GM21390 (cell line): Measurements from ENCODE around the gene JAG2.
A peak's percentile ranks its signal among the peaks of the same experiment; 100 is the strongest.

Source experiments
- ATAC-seq: cut with Tn5 transposase; IDR thresholded peaks from one replicate; pipeline ENCODE4 v1.9.1; 2021; ENCODE audit not compliant: unreplicated experiment

Gene JAG2

DNA sequence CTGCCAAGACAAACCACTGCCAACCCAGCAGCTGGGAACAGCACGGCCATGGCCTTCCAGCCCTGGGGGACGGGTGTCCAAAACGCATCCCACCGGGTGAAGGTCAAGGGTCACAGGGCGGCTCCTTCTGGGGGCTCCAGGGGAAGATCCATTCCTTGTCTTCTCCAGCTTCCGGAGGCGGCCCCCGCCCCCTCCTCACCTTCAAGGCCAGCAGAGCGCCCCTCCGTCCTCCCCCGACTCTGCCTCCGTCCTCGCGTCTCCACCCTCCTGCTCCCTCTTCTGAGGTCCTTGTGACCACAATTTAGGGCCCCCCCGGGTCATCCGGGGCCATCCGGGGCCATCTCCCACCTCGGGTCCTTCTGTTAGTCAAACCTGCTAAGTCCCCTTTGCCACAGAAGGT, 16.4 kb upstream of the JAG2 start:
- ATAC-seq, result no peak

DNA sequence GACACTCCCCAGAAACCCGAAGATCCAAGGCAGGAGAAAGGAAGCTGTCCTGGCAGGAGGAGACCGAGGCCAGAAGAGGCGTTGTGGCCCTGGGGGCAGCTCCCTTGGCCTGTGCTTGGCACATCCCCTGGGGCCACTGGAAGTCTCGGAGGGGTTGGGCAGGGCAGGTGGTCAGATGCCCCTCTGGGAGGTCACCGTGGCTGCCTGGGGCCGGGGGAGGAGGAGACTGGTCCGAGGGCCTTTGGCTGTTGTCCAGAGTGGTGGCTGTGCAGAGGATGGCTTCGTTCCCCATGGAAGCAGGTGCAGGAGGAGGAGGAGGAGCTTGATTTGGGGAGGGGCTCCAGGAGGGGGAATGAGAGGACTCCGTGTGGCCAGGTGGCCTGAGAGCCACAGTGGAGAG, 15.9 kb upstream of the JAG2 start:
- ATAC-seq, result no peak

DNA sequence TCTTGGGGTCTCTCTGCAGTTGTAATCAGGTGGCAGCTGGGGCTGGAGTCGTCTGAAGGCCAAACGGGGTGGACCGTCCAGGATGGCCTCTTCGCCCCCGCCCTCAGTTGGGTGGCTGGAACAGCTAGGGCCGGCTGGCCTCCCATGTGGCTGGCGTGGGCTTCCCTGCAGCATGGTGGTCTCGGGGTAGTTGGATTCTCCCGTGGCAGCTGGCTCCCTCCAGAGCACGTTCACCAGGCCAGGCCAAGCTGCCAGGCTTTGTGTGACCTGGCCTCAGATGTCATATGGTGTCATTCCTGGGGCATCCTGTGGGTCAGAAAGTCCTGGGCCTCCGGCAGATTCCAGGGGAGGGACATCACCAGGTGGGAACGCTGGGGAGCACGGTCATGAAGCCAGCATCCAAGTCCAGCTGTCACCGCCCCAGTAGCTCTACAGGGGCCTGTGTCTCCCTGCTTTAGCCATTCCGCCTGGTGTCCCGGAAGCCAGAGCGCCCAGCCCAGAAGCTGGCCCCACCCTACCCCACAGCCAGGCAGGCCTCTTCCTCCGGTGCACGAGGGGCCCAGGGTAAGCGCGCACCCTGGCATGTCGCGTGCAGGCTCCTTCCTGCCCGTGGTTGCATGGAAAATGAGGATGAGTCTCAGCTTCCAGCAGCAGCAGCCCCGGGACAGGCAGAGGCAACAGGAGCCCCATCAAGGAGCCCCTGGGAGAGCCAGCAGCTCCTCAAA, 13.9 kb upstream of the JAG2 start:
- no peak for ATAC-seq

GRCh38 chr14:105181549-105182295, 13.1 kb upstream of the JAG2 start:
- no peak for ATAC-seq

DNA sequence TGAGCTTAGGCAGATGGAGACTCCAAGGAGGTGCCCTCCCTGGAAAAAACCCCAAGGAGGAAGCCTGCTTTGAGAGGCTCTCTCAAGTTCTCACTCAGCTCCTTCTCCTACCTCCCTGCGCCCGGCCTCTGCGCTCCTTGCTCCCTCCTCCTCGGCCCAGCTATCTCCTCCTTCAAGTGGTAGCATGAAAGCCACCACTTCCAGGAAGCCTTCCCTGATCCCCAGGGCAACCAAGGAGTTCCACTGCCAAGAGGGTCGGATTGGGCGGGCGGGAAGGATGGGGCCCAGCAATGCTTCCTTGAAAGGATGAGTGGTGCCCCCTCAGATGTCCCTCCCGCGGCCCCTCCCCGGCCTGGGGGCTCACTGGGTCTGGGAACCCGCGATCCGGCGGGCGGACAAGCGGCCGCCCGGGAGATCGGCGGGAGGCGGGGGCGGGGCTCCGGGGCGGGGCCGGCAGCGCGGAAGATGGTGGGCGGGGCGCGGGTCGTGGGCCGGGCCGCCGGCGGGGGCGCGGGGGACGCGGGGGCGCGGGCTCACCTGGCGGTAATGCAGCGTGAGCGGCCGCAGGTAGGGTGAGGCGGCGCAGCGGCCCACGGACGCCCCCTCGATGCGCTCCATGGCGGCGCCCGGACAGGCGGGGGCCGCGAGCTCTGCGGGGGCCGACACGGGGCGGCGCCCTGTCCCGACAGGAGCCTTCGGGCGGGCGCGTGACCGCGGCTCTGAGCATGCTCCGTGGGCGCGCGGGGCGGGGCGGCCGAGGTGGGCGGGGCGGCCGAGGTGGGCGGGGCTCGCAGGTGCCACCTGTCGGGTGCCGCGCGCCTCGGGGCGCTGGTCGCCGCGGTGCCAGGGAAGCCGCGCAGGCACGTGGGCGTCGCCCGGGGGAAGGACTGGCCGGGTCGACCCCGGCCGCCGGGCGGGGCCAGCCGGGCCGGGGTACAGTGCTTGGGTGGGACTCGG, 12.3 kb upstream of the JAG2 start, which contains the start of gene NUDT14:
TSS of gene NUDT14 (minus strand) at position 721 of the 957 bp plus-strand sequence. CDS start at position 618, 103 bp downstream.
- peak; percentile 59 for ATAC-seq

DNA sequence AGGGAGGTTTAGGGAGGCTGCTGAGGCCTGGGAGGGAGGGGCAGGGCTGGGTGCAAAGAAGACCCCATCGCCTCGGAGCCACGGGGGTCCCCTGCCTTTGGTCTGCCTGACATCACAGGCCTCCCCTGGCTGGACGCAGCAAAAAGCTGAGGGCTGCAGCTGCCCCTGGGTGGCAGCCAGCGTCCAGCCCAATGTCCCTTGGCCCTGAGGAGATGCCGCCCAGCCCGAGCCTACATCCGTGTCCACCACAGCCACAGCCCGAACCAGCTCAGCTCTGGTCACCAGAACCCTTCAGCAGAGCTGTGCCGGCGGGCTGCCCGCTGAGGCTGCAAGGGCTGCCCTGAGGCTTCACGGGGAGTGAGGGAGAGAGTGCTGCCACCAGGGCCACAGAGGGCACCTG, 10.6 kb upstream of the JAG2 start:
- ATAC-seq, result no peak

- ATAC-seq, result no peak
Observed at GRCh38 chr14:105178868-105179140, 10.2 kb upstream of the JAG2 start.

DNA sequence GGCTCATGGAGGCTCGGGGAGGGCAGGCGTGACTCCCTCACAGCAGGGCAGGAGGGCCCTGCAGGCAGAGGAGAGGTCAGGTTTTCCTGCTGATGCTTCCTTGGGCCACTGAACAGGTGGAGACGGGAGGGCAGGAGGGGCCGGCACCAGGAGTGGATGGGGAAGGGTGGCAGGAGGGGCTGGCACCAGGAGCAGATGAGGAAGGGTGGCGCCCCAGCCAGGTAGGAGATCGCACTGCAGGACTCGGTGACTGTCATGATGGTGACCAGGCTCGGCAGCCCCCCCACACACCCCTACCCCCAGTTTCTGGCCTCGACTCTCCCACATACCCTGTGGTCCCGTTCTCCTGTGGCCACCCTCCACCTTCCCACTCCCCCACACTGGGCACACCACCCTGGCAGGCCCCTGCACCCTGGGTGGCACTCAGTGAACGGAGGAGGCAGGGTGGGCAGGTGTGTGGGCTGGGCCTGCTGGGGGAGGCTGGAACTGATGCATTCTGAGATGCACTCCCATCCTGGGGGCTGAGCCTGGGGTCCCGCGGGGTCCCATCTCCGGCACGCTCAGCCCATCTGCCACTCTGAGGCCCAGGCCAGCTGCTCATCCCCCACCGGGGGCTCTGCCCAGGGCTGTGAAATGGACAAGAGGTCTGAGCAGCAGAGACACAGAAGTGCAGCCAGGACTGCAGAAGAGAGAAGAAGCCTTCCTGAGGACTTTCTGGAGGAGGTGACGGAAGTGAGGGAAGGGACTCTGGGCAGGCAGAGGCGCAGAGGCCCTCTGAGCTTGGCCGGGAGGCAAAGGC, 9.7 kb upstream of the JAG2 start:
- ATAC-seq, result no peak

GRCh38 chr14:105177082-105177481, 8.5 kb upstream of the JAG2 start:
- no peak for ATAC-seq

GRCh38 chr14:105176513-105176912, 7.9 kb upstream of the JAG2 start:
- ATAC-seq, result no peak

- no peak for ATAC-seq
Observed at GRCh38 chr14:105173901-105174894, 5.6 kb upstream of the JAG2 start.

DNA sequence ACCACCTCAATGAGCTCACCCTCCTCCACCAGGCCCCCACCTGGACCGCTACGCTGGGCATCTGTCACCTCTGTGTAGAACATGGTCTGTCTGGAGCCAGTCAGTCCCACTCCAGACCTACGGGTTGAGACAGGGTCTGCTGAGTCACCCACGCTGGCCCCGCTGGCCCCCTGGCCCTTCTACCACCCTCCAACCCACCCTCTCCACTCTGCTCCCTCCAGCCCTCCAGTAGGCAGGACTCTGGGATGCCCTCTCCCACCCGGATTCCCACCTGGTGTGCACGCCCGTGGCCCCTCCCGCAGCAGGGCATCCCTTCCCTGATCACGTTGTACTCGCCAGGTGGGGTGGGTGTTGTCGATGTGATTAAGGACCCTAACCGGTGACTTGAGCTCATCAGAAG, 4.6 kb upstream of the JAG2 start:
- ATAC-seq, result no peak

DNA sequence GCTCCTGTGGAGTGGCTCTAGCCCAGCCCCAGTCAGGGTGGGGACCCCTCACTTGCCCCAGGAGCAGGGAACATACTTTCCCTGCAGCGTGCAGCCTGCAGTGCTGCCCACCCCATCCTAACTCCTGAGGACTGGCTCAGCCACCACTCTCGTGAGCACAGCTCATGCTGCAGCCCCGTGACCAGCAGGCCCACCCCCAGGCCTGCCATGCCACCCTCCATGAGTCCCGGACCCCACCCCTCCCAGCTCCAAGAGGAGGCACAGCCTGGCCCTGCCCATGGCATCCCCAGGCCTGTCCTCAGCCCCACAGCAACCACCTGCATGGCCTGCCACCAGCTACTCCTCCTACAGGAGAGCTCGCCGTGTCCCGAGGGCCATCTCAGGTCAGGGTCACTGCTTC, 3.9 kb upstream of the JAG2 start:
- no peak for ATAC-seq

GRCh38 chr14:105171004-105171673, 2.6 kb upstream of the JAG2 start:
- no peak for ATAC-seq

DNA sequence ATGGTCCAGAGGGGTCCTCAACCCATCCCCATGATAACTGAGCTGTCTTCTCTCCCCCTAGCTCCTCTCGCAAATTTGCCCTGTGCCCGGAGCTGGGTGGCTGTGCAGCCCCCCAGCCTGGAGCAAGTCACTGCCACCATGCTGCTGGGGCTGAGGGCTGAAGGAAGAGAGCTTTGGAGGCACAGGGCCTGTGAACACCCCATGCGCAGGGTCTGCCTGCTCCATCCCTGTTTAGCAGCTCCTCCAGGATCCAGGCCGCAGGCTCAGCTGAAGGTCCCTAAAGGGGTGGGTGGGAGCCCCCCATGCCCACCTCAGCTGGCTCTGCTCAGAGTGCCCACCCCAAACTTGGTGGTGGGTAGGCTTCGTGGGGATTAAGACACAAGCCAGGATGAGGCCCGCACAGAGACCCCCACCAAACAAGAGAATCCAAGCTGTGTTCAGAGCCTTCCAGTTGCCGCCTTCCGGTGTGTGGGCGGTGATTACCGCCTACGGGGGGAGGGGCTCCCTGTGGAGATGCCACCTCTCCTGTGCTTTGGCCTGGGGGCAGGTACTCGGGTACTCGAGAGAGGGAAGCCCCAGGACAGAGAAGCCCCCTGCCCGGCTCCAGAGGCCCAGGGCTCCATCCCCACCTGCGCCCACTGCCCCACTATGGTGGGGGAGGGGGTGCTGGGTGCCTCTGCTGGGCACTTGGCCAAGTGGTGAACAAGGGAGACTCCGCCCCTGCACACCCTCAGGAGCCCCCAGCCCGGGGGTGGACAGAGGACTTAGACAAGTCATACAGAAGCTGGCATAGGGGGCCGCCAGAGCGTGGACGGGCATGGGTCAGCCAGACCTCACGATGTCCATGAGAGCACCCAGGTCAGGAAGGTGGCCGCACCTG, 1.4 kb upstream of the JAG2 start:
- ATAC-seq, result no peak

DNA sequence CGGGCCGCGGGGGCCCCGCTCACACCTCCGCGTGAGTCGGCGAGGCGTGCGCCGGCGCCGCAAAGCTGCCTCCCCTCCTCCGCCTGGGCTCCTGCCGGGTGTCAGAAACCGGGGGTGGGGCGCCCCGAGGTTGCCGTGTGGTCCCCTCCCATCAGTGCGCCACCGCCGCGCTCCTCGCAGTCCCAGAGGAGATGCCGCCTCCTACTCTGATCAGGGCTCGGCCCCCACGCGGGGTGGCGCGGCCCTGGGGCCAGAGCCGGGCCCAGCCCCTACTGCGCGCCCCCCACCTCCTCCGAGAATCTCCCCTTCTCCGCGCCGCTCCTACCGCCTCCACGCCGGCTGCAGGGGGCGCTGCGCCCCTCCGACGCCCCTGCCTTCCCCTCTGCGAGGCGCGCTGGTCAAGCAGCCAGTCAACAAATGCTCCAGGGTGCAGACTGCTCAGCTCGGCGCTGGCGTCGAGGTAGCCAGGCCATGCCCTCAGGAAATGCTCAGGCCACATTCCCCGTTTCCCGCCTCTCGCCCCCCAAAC, 467 bp upstream of the JAG2 start:
- no peak for ATAC-seq

DNA sequence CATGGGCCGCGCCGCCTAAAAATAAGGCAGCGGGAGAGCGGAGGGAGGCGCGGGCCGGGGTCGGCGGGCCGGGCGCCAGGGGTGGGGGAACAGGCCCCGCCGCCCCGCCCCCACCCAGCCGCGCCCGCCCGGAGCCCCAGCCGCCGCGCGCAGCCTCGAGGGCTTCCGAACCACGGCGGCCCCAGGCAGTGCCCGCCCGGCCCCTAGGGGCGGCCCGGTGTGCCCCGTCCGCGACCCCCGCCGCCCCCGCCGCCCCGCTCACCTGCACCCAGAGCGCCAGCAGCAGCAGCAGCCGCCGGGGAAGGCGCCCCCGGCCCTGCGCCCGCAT, 519 bp downstream of the JAG2 start:
- no peak for ATAC-seq
